Measurements from ENCODE around the gene SDHAF3.
"Not testable (repeated sequence)": the region's sequence is repeated elsewhere in the genome, so short reads cannot be mapped to it uniquely, and the experiment has no call there.

The SDHAF3 gene

GRCh38 chr7:97116308-97116707 is 1.2 kb upstream of the SDHAF3 start:
- no peak for TF ChIP-seq CTCF (IDR thresholded peaks at IDR 0.05)
- TF ChIP-seq ZFX (IDR thresholded peaks at IDR 0.05; ENCODE audit: borderline replicate concordance): no peak
- no peak overlapping the region for H3K27ac ChIP-seq

DNA sequence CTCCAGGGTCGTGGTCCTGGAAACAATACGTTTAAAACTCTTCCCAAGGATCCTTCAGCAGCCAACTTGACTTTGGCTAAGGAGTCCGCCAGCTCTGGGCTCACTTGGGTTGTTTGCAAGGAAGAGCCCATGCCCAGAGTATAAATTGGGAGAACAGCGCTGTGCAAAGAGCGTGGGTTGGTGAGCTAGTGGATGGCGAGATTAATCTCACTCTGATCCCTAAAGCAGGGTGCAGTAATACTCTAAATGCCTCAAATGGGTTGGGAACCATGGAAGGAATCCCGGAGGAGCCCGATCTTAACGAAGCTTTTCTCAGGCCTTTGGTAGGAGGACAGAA is 495 bp upstream of the SDHAF3 start:
- H3K27ac ChIP-seq: peak overlapping the region; percentile 62
- TF ChIP-seq CTCF (IDR thresholded peaks at IDR 0.05) (no peak), ZFX (IDR thresholded peaks at IDR 0.05; ENCODE audit: borderline replicate concordance) (no peak)

GRCh38 chr7:97118306-97118917 is 914 bp downstream of the SDHAF3 start:
- no peak overlapping the region; the same call in 1 of the 2 replicates for H3K27ac ChIP-seq
- TF ChIP-seq CTCF (IDR thresholded peaks at IDR 0.05): no peak
- TF ChIP-seq ZFX (IDR thresholded peaks at IDR 0.05; ENCODE audit: borderline replicate concordance): no peak

DNA sequence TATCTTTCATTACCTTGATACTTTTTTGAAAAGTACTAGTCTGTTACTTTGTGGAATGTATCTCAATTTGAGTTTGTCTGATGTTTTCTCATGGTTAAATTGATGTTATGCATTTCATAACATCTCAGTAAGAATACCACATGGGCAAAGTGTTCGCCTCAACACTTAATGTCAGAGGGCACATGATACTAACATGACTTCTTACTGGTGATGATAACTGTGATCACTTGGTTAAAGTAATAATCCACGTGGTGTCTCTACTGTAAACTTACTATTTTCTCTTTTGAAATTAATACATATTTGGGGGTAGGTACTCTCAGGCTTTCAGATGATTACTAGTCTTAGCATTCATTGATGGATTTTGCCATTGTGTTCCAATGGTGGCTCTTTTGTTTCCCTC is 2.2 kb downstream of the SDHAF3 start:
- no peak overlapping the region for H3K27ac ChIP-seq
- TF ChIP-seq CTCF (IDR thresholded peaks at IDR 0.05) (no peak), ZFX (IDR thresholded peaks at IDR 0.05; ENCODE audit: borderline replicate concordance) (no peak)

- no peak for TF ChIP-seq ZFX (IDR thresholded peaks at IDR 0.05; ENCODE audit: borderline replicate concordance)
- no peak for TF ChIP-seq CTCF (IDR thresholded peaks at IDR 0.05)
- no peak overlapping the region for H3K27ac ChIP-seq
These were observed 3.4 kb downstream of the SDHAF3 start for GRCh38 chr7:97120713-97121457.

DNA sequence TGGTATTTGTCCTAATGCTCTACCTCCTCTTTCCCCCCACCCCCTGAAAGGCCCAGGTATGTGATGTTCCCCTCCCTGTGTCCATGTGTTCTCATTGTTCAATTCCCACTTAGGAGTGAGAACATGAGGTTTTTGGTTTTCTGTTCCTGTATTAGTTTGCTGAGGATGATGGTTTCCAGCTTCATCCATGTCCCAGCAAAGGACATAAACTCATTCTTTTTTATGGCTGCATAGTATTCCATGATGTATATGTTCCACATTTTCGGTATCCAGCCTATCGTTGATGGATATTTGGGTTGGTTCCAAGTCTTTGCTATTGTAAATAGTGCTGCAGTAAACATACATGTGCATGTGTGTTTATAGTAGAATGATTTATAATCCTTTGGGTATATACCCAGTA is 5.6 kb downstream of the SDHAF3 start:
- H3K27ac ChIP-seq: not testable (repeated sequence)

DNA sequence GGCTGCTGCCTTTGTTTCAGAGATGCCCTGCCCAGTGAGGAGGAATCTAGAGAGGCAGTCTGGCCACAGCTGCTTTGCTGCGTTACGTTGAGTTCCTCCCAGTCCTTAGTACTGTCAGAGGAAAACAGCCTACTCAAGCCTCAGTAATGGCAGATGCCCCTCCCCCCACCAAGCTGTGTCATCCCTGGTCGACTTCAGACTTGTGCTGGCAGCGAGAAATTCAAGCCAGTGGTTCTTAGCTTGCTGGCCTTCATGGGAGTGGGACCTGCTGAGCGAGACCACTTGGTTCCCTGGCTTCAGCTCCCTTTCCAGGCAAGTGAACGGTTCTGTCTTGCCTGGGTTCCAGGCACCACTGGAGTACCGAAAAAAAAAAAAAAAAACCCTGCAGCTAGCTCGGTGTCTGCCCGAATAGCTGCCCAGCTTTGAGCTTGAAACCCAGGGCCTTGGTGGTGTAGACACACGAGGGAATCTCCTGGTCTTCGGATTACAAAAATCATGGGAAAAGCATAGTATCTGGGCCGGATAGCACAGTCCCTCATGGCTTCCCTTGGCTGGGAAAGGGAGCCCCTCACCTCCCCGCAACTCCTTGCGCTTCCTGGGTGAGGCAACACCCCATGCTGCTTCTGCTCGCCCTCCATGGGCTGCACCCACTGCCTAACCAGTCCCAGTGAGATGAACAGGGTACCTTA is 9.1 kb downstream of the SDHAF3 start:
- no peak overlapping the region for H3K27ac ChIP-seq
- TF ChIP-seq ZFX (IDR thresholded peaks at IDR 0.05; ENCODE audit: borderline replicate concordance): no peak

DNA sequence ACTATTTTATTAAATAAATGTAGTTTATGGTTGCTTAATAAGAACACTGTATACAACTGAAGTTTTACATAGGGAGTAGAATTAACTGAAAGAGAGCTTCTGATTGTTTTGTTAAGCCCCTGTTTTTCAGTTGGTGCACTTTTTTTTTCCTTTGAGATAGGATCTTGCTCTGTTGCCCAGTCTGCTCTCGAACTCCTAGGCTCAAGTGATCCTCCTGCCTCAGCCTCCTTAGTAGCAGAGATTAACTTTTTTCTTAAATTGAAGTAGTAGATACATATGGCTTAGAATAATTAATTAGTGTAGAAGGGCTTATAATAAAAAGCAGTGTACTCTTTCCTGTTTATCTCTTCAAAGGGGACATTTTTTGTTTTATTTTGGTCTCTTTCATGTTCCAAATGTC is 11.2 kb downstream of the SDHAF3 start:
- H3K27ac ChIP-seq: no peak overlapping the region
- TF ChIP-seq CTCF (IDR thresholded peaks at IDR 0.05): no peak
- TF ChIP-seq ZFX (IDR thresholded peaks at IDR 0.05; ENCODE audit: borderline replicate concordance): no peak
